OCI-LY1 (cell line): ENCODE data around the gene HLA-DRA.

Source experiments
- CTCF ChIP-seq: fragments of 200-600 bp; sonication (generic), shearing (Covaris generic); IDR thresholded peaks from 2 replicates; pipeline ENCODE4 v1.5.1; 2017; ENCODE audit warnings: mild to moderate bottlenecking, antibody characterized with exemption, low read length, moderate library complexity, mixed read lengths
- EZH2 ChIP-seq: fragments of 200-600 bp; sonication (generic), shearing (Covaris generic); IDR thresholded peaks from 2 replicates; pipeline ENCODE4 v1.8.0; 2017; ENCODE audit warnings: borderline replicate concordance, mixed run types, mild to moderate bottlenecking, antibody characterized with exemption, low read length, moderate library complexity, mixed read lengths

GRCh38 chr6:32413427-32414047, 26.1 kb upstream of the HLA-DRA start:
- TF ChIP-seq CTCF (peak; percentile 90), EZH2 (no peak)
